HG03520 (cell line): ENCODE data around the gene PIP5K1B.
"Not testable (repeated sequence)": the region's sequence is repeated elsewhere in the genome, so short reads cannot be mapped to it uniquely, and the experiment has no call there.

ENCODE experiments used
- ATAC-seq: cut with Tn5 transposase; IDR thresholded peaks from one replicate; pipeline ENCODE4 v1.9.1; 2021; ENCODE audit warnings: mild to moderate bottlenecking, moderate library complexity; ENCODE audit not compliant: unreplicated experiment

The PIP5K1B gene

DNA sequence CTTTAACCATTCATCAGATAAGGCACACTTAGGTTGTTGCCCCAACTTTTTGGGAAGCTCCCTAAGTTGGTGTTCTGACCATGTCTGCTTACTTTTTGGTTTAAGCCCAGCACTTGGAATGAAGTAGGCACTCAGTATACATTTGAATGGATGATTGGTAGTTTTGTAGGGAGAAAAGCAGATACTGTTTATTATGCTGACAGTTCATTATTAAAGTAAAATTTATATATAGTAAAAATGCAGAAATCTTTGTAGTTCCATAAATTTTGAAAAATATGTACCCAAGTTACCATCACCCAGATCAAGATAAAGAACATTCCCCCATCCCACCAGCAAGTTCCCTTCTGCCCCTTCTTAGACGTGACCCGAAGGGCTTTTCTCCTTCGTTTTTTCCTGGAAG, 273.5 kb downstream of the PIP5K1B start:
- no peak for ATAC-seq

DNA sequence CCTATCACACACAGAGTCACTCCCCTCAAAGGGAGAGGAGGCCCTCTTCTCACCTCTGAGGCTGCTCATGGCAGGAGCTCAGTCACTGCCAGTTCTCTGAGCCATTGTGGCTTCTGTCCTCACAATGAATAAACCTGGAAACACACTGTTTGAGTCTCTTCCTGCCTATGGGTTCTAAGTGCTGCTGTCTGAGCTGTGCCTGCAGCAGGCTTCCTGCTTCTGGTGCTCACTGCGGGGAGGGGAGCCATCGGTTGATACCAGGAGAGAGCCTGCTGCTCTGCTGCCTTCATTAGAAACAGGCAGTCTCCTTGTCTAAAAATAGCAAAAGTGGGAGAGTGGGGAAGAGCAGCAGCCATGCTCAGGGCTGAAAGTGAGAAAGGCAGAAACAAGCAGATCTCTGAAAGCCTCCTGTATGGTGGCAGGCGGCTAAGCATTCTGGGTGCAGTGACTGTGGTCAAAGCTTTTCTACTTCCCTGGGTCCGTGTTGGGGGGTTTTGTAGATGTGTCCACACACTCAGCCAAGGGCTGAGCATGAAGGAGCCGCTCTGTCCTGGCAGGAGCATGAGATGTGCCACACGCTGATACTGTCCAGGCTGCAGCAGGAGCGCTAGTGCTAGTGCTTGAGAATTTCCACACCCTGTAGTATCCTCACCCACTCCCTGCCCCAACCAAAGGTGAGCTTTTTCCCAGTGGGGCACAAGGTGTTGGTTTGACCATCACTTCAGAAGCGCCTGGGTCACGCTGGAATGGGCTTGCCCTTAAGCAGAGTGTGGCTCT, 274.7 kb downstream of the PIP5K1B start:
- ATAC-seq, result no peak

- ATAC-seq, result no peak
Observed at GRCh38 chr9:68980341-68980914, 275.4 kb downstream of the PIP5K1B start.

DNA sequence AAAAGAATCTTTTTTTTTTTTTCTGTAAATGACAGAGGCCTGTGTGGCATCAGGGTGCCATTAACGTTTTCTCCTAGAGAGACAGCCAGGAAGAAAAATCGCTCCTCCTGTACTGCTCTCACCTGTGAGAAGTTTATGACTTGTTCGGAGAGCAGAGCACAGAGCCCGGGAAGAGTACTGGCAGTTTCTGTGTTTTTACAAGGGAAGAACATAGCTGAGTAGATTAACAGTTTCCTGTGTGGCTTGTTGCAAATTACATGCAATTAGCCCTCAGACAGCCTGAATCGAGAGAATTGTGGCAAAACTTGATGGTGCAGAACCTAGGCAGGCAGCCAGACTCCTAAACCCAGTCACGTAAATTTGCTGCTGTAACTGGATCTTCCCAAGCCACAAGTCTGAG, 276.7 kb downstream of the PIP5K1B start:
- ATAC-seq, result peak; percentile 47

DNA sequence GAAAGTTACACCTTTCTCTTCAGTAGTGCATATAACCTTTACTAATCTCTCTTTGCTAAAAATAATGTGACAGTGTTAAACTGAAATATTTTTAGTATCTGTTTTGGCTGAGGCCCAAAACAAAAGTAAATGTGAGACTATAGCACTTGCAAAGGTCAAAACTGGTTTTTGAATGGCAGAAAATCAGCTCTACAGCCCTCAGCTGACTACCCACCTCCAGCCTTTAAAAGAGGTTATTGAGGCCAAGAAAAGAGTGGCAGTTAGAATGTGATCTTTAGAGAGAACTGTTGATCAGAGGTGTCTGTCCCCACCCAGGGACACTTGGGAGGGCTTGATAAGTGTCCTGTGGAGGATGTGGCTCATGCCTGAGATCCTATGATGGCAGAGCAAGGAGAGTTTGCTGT, 278.0 kb downstream of the PIP5K1B start:
- no peak for ATAC-seq

GRCh38 chr9:68983522-68984424, 278.7 kb downstream of the PIP5K1B start:
- ATAC-seq, result peak; percentile 36

DNA sequence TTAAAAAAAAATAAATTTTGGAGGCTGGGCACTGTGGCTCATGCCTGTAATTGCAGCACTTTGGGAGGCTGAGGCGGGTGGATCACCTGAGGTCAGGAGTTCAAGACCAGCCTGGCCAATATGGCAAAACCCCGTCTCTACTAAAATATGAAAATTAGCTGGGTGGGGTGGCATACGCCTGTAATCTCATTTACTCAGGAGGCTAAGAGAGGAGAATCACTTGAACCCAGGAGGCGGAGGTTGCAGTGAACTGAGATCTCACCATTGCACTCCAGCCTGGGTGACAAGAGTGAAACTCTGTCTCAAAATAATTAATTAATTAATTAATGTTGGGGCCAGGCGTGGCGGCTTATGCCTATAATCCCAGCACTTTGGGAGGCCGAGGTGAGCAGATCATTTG, 281.9 kb downstream of the PIP5K1B start:
- not testable (repeated sequence) for ATAC-seq

DNA sequence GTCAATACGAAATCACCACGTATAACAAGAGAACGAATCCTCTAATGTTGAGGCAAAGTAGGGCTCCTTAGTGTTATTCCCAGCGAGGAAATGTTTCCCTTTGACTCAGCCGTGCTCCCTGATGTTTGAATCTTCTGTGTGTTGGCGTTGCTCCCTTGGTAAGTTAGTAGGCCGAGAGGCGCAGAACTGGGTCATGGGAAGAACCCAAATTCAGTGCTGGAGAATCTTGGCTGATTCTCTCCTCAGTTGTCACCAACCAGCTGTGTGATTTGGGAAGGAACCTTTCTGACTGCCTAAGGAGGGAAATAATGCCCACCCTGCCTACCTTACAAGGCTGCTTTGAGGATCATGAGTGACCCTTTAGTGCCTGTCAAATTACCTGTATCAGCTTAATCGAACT, 286.4 kb downstream of the PIP5K1B start:
- ATAC-seq, result no peak

DNA sequence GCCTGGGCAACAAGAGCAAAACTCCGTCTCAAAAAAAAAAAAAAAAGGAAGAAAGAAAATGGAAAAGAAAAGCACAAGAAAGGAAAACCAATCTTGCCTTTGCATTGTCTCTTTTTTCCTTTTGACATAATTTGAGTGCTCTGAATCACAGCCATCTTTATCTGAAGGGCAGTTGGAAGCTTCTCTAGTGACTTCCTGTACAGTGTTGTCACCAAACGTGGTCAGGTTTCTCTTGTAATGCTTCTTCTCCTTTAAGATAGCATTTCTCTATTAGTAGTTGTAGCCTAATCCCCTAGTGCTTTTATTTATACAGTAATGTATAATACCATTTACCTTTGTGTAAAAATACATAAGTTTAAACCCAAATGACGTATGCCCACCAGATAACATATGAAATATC, 290.7 kb downstream of the PIP5K1B start:
- ATAC-seq, result no peak

GRCh38 chr9:68996462-68996861, 291.4 kb downstream of the PIP5K1B start:
- no peak for ATAC-seq

GRCh38 chr9:68997666-68998065, 292.6 kb downstream of the PIP5K1B start:
- ATAC-seq, result no peak

DNA sequence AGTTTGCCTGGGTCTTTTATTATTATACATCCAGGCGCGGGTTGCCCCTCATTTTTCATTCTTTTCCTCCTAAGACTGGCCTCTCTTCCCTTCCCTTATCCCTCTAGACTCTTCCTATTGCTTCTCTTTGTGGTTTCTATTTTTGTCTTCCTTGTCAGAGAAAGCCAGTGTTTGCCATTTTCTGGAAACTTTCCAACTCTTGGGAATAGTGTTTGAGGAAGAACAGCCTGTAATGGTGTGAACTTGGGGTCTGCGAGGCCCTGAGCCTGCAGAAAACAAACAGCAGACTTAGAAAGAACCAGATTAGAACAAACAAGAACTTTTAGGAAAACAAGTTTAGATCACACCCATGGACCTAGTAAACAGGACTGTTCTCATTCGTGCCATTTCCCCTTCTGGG, 293.3 kb downstream of the PIP5K1B start:
- no peak for ATAC-seq

- no peak for ATAC-seq
Observed at GRCh38 chr9:68998812-68999211, 293.8 kb downstream of the PIP5K1B start.

- ATAC-seq, result peak; percentile 75
Observed at GRCh38 chr9:68999393-69000105, 294.5 kb downstream of the PIP5K1B start.

GRCh38 chr9:69001921-69002320, 296.9 kb downstream of the PIP5K1B start:
- no peak for ATAC-seq

DNA sequence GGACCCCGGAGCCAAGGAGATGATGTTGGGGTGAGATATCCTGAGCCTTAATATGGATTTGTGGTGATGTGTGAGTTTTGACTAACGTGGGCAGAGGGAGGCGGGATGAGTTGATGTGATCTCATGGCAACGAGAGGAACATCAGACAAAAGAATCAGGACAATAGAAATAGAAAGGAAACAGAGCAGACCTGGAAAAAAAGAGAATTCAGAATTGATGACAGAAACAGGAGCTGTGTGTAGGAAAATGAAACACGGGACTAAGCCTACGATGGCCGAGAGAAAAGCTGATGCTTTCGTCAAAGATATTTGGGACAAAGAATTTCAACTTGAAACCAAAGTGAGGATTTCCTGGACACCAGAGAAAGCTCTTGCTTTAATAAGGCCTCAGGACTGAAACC, 298.0 kb downstream of the PIP5K1B start:
- no peak for ATAC-seq

GRCh38 chr9:69004836-69005235, 299.8 kb downstream of the PIP5K1B start:
- no peak for ATAC-seq

- no peak for ATAC-seq
Observed at GRCh38 chr9:69009708-69010107, 304.7 kb downstream of the PIP5K1B start.

GRCh38 chr9:69012696-69013381, 307.8 kb downstream of the PIP5K1B start:
- no peak for ATAC-seq

GRCh38 chr9:69013382-69013727, 308.3 kb downstream of the PIP5K1B start:
- no peak for ATAC-seq

GRCh38 chr9:69014013-69014412, 309.0 kb downstream of the PIP5K1B start, which contains the start of gene PRKACG:
PRKACG (minus strand) TSS chr9:69014113; CDS start chr9:69014092, 21 bp downstream.
- no peak for ATAC-seq
